Adrenal gland (tissue), 12 donors: Measurements from ENCODE around the gene OVOL2. TPM values are rescaled to one million over a fixed set of nuclear protein-coding genes. Genes with fewer than 3 reads are reported as not detected.

Experiments used
- DNase-seq, 7 donors: peaks; one replicate each; pipeline ENCODE4 v3.0.0-alpha.2; 2019 to 2020
- H3K27ac ChIP-seq, 5 donors: fragments of 200-600 bp; sonication (generic) in 4 of 5; 1 replicate in 3 of 5; 2 replicates in 2 of 5; pipeline versions ENCODE4 v1.5.1 to v1.8.0; 2016 to 2020; ENCODE audit warnings: mild to moderate bottlenecking in 1 of 5
- H3K27me3 ChIP-seq: fragments of 200-600 bp; 2 replicates; pipeline ENCODE4 v1.8.0; 2021
- H3K36me3 ChIP-seq, 2 donors: fragments of 200-600 bp; replicated peaks in 1 of 2; 1 replicate in 1 of 2; 2 replicates in 1 of 2; pipeline versions ENCODE4 v1.5.1 to v1.8.0; 2018 to 2022
- H3K4me1 ChIP-seq, 2 donors: fragments of 200-600 bp; replicated peaks in 1 of 2; 1 replicate in 1 of 2; 2 replicates in 1 of 2; pipeline versions ENCODE4 v1.5.1 to v1.8.0; 2018 to 2021
- H3K4me3 ChIP-seq, 4 donors: fragments of 200-600 bp; sonication (generic) in 3 of 4; one replicate each; pipeline ENCODE4 v1.5.1; 2016 to 2018
- H3K9me3 ChIP-seq, 3 donors: fragments of 200-600 bp; sonication (generic) in 1 of 3; replicated peaks in 1 of 3; 1 replicate in 2 of 3; 2 replicates in 1 of 3; pipeline versions ENCODE4 v1.5.1 to v1.8.0; 2016 to 2021
- CTCF ChIP-seq, 6 experiments: fragments of 450-650 bp in 4 of 6; fragments of 200-600 bp in 2 of 6; sonication (generic) in 1 of 6; IDR thresholded peaks; 1 replicate in 5 of 6; 2 replicates in 1 of 6; pipeline versions ENCODE4 v1.5.1 to v1.8.0; 2016 to 2021; ENCODE audit warnings: antibody characterized with exemption in 6 of 6, mild to moderate bottlenecking in 2 of 6, moderate library complexity in 1 of 6
- POLR2A ChIP-seq, 2 donors: fragments of 450-650 bp; IDR thresholded peaks; one replicate each; pipeline ENCODE4 v1.6.1; 2017; ENCODE audit warnings: antibody characterized with exemption in 2 of 2, mild to moderate bottlenecking in 2 of 2, moderate library complexity in 1 of 2
- WGBS, 4 donors: extraction: QIAGEN DNeasy Blood & Tissue Kit in 2 of 4; methylation state at CpG; one replicate each; pipeline versions ENCODE4 v1.1.5 to v1.1.7; 2013 to 2017; 5-methylcytosine and 5-hydroxymethylcytosine counted together
- intact Hi-C, 2 donors: fragments of 100-400 bp; cut with DNase I; formaldehyde crosslinking; loops; one replicate each; pipeline versions ENCODE4 v1.14.1 to v1.15.0; 2022 to 2023
- polyA plus RNA-seq, 3 donors: library from polyadenylated mRNA; stranded (reverse); fragments of 200-250 nt in 2 of 3; fragments of 350-450 nt in 1 of 3; fragmentation: Illumina TruSeq in 1 of 3; extraction: RNeasy Lipid Tissue Mini Kit (QIAGEN cat#74804) in 1 of 3; gene quantifications; one replicate each; pipeline ENCODE4 v1.2.3, GENCODE V29; 2013 to 2014
- total RNA-seq, 9 donors: library from RNA; depleted of rRNA in 4 of 9; stranded (reverse); fragments of >200 nt in 4 of 9; fragments of 120-200 nt in 1 of 9; fragmentation: NEBNext Ultra II Directional in 1 of 9; extraction: Animal tissue kit (Norgen Biotek cat#: 25700) in 1 of 9; gene quantifications; one replicate each; pipeline versions ENCODE4 v1.1.0 to v1.2.4, GENCODE V29; 2013 to 2023
- donor health status: healthy with polysubstance abuse.
- donor health status: Bipolar disorder and iron deficiency.
- donor health status: DM: yes; HTN: yes; CAD: no.
- donor health status: DM: no; HTN: no; CAD: no.
- donor health status: DM: no; HTN: no; CAD: no.
- donor health status: DM: yes; HTN: yes; CAD: no.

Gene OVOL2
- total and polyA plus RNA-seq, 12 donors = not detected

DNA sequence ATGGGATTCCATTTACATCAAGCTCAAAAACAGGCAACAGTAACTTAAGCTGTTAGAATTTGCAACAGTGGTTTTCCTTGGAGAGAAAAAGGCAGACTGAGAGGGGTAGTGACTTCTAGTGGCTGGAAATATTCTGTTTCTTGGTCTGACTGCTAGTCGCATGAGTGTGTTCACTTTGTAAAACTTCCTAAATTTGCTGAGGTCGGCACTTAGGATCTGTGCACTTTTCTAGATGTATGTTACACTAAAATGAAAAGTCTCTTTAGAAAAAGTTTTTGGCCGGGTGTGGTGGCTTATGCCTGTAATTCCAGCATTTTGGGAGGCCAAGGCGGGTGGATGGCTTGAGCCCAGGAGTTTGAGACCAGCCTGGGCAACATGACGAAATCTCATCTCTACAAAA, 18.7 kb downstream of the OVOL2 start:
- 77 to 84% (median 81%) methylated on average over 5 of the region's 5 CpGs for WGBS, 4 donors
- no peak for TF ChIP-seq POLR2A (IDR thresholded peaks at IDR 0.05)
- H3K27me3 ChIP-seq = no peaks in the 10 kb centered on the region
- H3K9me3 ChIP-seq = no peaks in the 10 kb centered on the region
- no peaks in the 10 kb centered on the region for H3K4me1 ChIP-seq
- H3K27ac ChIP-seq = no peak overlapping the region
- H3K36me3 ChIP-seq = no peaks in the 10 kb centered on the region
- no peak for DNase-seq
- H3K4me3 ChIP-seq = no peak overlapping the region
- intact Hi-C loops = no loop called here

DNA sequence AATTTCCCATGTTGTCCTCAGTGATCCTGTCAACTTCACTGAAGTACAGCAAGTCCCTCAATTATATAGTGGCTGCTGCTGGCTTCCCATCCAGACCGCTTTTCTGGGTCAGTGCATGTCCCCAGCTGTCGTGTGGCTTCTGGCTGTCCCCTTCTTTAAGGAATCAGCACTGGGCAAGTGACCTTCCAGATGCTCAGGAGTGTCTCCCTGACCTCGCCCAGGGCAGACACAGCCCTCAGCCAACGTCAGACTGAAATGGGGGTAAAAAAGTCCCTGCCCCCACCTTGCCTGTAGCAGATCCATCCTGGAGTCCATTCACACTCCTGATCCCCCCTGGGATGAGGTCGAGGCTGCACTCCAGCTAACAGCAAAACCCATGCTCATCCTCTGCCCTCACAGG, 23.7 kb downstream of the OVOL2 start:
- no peaks in the 10 kb centered on the region for H3K4me1 ChIP-seq
- intact Hi-C loops = no loop called here
- no peaks in the 10 kb centered on the region for H3K27me3 ChIP-seq
- TF ChIP-seq CTCF (IDR thresholded peaks at IDR 0.05) (no peak), POLR2A (IDR thresholded peaks at IDR 0.05) (no peak)
- H3K36me3 ChIP-seq = no peaks in the 10 kb centered on the region
- no peaks in the 10 kb centered on the region for H3K9me3 ChIP-seq
- DNase-seq = no peak
- H3K27ac ChIP-seq = no peak overlapping the region
- no peak overlapping the region for H3K4me3 ChIP-seq
- WGBS, 4 donors = 58 to 62% (median 60%) methylated on average over 2 to 5 of the region's 5 CpGs

DNA sequence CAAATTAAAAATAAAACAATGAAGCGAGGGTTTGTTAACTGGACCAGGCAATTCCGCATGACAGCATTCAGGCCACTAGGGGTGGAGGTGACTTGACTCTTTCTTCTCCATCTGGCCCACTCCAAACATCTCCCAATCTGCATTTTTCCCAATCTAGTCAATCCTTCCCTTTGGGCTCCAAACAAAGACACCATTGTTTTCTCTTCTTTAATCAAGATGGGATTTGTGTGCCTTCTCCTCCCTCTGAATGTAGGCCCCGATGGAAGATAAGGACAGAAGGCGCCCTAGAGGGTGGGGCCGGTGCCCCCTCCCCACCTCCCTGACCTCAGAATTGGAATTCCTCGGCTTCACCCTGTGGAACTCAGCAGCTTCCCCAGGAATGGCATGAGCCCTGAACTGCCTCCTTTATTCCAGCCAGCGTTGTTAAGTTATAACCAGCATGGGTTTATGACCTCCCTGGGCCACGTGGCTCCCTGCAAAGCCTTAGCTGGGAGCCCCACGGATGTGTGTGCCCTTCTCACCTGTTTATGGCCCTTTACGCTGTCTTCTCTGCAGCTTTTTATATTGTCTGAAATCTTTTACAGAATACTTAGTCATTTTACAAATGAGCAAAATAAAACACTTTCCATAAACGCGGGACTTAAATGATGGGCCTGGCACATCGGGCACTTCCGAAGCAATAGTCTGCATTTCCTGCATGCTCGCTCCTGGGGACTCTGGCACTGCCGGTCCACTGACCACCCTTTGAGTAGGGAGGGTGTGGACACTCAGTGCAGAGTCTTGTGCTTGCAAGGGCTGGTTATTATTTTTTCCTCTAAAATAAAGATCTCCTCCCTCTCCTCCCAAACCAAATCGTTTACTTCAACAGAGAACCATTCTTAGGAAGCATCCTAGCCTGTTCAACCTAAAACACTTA, 24.5 kb downstream of the OVOL2 start:
- H3K4me3 ChIP-seq = no peak overlapping the region
- no peaks in the 10 kb centered on the region for H3K9me3 ChIP-seq
- intact Hi-C loops = no loop called here
- no peaks in the 10 kb centered on the region for H3K4me1 ChIP-seq
- no peaks in the 10 kb centered on the region for H3K27me3 ChIP-seq
- TF ChIP-seq CTCF (IDR thresholded peaks at IDR 0.05) = no peak
- TF ChIP-seq POLR2A (IDR thresholded peaks at IDR 0.05) = no peak
- no peak overlapping the region for H3K27ac ChIP-seq
- 73 to 79% (median 76%) methylated on average over 17 of the region's 17 CpGs for WGBS, 4 donors
- no peaks in the 10 kb centered on the region for H3K36me3 ChIP-seq
- DNase-seq = no peak

DNA sequence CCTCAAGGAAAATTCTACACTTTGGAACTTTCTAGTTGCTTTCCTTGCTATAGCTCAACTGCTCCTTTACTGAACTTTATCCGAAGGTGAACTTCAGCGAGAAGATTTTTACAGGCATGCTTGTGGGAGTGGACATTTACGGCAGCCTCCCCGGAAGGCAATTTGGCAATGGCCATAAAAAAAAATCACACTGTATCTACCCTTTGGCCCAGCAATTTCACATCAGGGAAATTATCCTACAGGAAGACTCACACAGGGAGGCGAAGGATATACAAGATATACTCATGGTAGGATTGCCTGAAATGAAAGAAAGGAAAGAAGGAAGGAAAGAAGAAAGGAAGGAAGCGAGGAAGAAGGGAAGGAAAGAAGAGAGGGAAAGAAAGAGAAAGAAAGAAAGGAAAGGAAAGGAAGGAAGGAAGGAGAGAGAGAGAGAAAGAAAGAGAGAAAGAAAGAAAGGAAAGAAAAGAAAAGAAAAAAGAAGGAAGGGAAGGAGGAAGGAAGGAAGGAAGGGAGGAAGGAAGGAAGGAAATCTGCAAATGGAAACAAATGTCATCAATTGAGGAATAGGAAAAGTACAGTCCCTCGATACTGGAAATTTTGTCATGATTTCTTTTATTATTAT, 25.7 kb downstream of the OVOL2 start:
- Histone ChIP-seq H3K9me3 (no peaks in the 10 kb centered on the region), H3K4me1 (no peaks in the 10 kb centered on the region), H3K27me3 (no peaks in the 10 kb centered on the region), H3K27ac (no peak overlapping the region), H3K36me3 (no peaks in the 10 kb centered on the region), H3K4me3 (no peak overlapping the region)
- no peak for DNase-seq
- 68 to 79% (median 74%) methylated on average over 7 of the region's 7 CpGs for WGBS, 4 donors
- TF ChIP-seq CTCF (IDR thresholded peaks at IDR 0.05) (no peak), POLR2A (IDR thresholded peaks at IDR 0.05) (no peak)
- intact Hi-C loops = no loop called here
